Upper lobe of left lung (tissue), 6 donors: Measurements from ENCODE around the gene CUX1. TPM values are rescaled to one million over a fixed set of nuclear protein-coding genes. Genes with fewer than 3 reads are reported as not detected.
"Not testable (repeated sequence)": the region's sequence is repeated elsewhere in the genome, so short reads cannot be mapped to it uniquely, and the experiment has no call there.

Experiments
- ATAC-seq, 2 donors: fragments of 200-7000 bp; cut with Tn5 transposase; one replicate each; pipeline ENCODE4 v1.9.1; 2022; ENCODE audit warnings: mild to moderate bottlenecking in 2 of 2, moderate library complexity in 2 of 2; ENCODE audit not compliant: low FRiP score in 2 of 2
- DNase-seq, 2 donors: peaks; one replicate each; pipeline ENCODE4 v3.0.0-alpha.2; 2019 to 2020
- H3K27ac ChIP-seq, 4 donors: fragments of 200-600 bp; sonication (generic); one replicate each; pipeline ENCODE4 v1.5.1; 2016 to 2019
- H3K27me3 ChIP-seq, 4 donors: fragments of 200-600 bp; sonication (generic); one replicate each; pipeline ENCODE4 v1.5.1; 2017 to 2019
- H3K36me3 ChIP-seq, 4 donors: fragments of 200-600 bp; sonication (generic); one replicate each; pipeline ENCODE4 v1.5.1; 2016 to 2019
- H3K4me1 ChIP-seq, 4 donors: fragments of 200-600 bp; sonication (generic); one replicate each; pipeline ENCODE4 v1.5.1; 2018 to 2019
- H3K4me3 ChIP-seq, 4 donors: fragments of 200-600 bp; sonication (generic); one replicate each; pipeline ENCODE4 v1.5.1; 2017 to 2019; ENCODE audit warnings: mild to moderate bottlenecking in 2 of 4, moderate library complexity in 1 of 4
- H3K9me3 ChIP-seq, 4 donors: fragments of 200-600 bp; sonication (generic); one replicate each; pipeline ENCODE4 v1.5.1; 2018 to 2019
- EP300 ChIP-seq, 4 donors: sonication (generic); formaldehyde crosslinking; IDR thresholded peaks; one replicate each; pipeline ENCODE4 v1.5.1; 2017; ENCODE audit warnings: antibody characterized with exemption in 4 of 4, control low read depth in 2 of 4
- POLR2A ChIP-seq, 4 donors: fragments of 450-650 bp; IDR thresholded peaks; one replicate each; pipeline ENCODE4 v1.5.1; 2016 to 2017; ENCODE audit warnings: antibody characterized with exemption in 4 of 4, mild to moderate bottlenecking in 2 of 4
- POLR2AphosphoS5 ChIP-seq, 2 donors: sonication (generic); formaldehyde crosslinking; IDR thresholded peaks; one replicate each; pipeline ENCODE4 v1.5.1; 2017; ENCODE audit warnings: antibody characterized with exemption in 2 of 2
- WGBS, 2 donors: methylation state at CpG; one replicate each; pipeline ENCODE4 v1.1.5; 2017 to 2018; 5-methylcytosine and 5-hydroxymethylcytosine counted together
- total RNA-seq, 6 donors: library from RNA; depleted of rRNA in 4 of 6; stranded (reverse); fragments of >200 nt in 4 of 6; gene quantifications; one replicate each; pipeline versions ENCODE4 v1.1.0 to v1.2.1, GENCODE V29; 2016 to 2021
- TF ChIP-seq, protein P1 (sequence below), 6 experiments: fragments of 450-650 bp in 4 of 6; fragments of 200-600 bp in 2 of 6; sonication (generic) in 2 of 6; IDR thresholded peaks; one replicate each; pipeline ENCODE4 v1.5.1; 2016 to 2019; ENCODE audit warnings: antibody characterized with exemption in 6 of 6
- donor health status: DM: no; HTN: no; CAD: no; lungs with moderate emphysema.
- donor health status: DM: no; HTN: yes; CAD: no; lungs with severe emphysema.

Gene CUX1
- total RNA-seq, 6 donors from 2014 or later: 106 to 188 (median 115) TPM

- Histone ChIP-seq H3K27ac (peak overlapping the region in 2 of 4 donors; percentile 29 to 39), H3K4me1 (no peaks in the 10 kb centered on the region), H3K36me3 (no peaks in the 10 kb centered on the region), H3K27me3 (no peaks in the 10 kb centered on the region), H3K9me3 (peaks cover 0 to 8% (median 0%) of the 10 kb centered on the region in 4 donors), H3K4me3 (no peak overlapping the region)
- 54 to 72% methylated on average over 8 of the region's 8 CpGs for WGBS, 2 donors
- TF ChIP-seq EP300 (IDR thresholded peaks at IDR 0.05): no peak
- no peak for TF ChIP-seq POLR2A (IDR thresholded peaks at IDR 0.05)
- peak in 1 of 2 donors; percentile 88 for ATAC-seq
- peak in 1 of 2 donors; percentile 66 for DNase-seq
Observed at GRCh38 chr7:101848208-101848951, 31.0 kb downstream of the CUX1 start.

DNA sequence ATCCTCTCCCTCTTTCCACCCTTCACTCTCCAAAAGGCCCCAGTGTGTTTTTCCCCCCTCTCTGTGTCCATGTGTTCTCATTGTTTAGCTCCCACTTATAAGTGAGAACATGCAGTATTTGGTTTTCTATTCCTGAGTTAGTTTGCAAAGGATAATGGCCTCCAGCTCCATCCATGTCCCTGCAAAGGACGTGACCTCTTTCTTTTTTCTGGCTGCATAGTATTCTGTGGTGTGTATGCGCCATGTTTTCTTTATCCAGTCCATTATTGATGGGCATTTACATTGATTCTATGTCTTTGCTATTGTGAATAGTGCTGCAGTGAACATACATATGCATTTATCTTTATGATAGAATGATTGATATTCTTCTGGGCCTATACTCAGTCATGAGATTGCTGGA lies 31.9 kb downstream of the CUX1 start:
- not testable (repeated sequence) for H3K9me3 ChIP-seq, H3K36me3 ChIP-seq, H3K4me3 ChIP-seq, ATAC-seq, H3K4me1 ChIP-seq, DNase-seq, H3K27me3 ChIP-seq
- peak overlapping the region in 1 of 4 donors; percentile 29 for H3K27ac ChIP-seq
- 95 to 96% methylated on average over 2 of the region's 2 CpGs for WGBS, 2 donors

DNA sequence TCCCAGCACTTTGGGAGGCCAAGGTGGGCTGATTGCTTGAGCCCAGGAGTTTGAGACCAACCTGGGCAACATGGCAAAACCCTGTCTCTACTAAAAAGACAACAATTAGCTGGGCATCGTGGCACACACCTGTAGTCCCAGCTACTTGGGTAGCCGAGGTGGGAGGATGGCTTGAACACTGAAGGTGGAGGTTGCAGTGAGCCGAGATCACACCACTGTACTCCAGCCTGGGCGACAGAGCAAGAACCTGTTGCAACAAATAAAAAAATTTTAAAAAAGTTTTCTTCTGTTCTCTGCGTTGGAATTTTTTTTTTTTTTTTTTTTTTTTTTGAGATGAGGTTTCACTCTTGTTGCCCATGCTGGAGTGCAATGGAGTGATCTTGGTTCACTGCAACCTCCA lies 34.9 kb downstream of the CUX1 start:
- H3K9me3 ChIP-seq, H3K4me3 ChIP-seq, H3K36me3 ChIP-seq, ATAC-seq, H3K27ac ChIP-seq, DNase-seq, H3K27me3 ChIP-seq: not testable (repeated sequence)
- H3K4me1 ChIP-seq: peaks cover 14 to 28% (median 19%) of the 10 kb centered on the region in 4 donors
- 89 to 91% methylated on average over 5 of the region's 5 CpGs for WGBS, 2 donors

DNA sequence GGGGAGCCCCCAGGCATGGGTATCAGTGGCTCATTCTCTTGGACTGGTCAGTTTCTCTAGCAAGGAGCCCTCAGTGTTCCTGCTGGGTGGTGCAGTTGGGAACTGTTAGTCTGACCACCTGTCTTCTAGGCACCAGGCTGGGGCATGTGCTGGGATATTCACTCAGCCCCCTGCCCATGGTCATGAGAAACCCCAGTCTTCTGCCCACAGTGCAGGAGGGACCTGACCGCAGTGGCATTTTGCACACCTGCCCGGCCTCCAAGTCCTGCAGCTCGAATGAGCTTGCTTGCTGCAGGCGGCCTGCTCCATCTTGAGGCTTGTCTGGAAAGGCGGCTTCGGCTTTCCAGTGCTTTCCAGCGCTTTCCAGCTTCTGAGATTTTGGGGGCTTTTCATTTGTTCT lies 36.3 kb downstream of the CUX1 start:
- H3K4me3 ChIP-seq: no peak overlapping the region
- no peaks in the 10 kb centered on the region for H3K36me3 ChIP-seq
- 93 to 96% methylated on average over 7 of the region's 7 CpGs for WGBS, 2 donors
- DNase-seq: no peak
- TF ChIP-seq POLR2AphosphoS5 (IDR thresholded peaks at IDR 0.05) (no peak), EP300 (IDR thresholded peaks at IDR 0.05) (no peak), POLR2A (IDR thresholded peaks at IDR 0.05) (no peak)
- TF ChIP-seq, protein P1, sequence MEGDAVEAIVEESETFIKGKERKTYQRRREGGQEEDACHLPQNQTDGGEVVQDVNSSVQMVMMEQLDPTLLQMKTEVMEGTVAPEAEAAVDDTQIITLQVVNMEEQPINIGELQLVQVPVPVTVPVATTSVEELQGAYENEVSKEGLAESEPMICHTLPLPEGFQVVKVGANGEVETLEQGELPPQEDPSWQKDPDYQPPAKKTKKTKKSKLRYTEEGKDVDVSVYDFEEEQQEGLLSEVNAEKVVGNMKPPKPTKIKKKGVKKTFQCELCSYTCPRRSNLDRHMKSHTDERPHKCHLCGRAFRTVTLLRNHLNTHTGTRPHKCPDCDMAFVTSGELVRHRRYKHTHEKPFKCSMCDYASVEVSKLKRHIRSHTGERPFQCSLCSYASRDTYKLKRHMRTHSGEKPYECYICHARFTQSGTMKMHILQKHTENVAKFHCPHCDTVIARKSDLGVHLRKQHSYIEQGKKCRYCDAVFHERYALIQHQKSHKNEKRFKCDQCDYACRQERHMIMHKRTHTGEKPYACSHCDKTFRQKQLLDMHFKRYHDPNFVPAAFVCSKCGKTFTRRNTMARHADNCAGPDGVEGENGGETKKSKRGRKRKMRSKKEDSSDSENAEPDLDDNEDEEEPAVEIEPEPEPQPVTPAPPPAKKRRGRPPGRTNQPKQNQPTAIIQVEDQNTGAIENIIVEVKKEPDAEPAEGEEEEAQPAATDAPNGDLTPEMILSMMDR (IDR thresholded peaks at IDR 0.05): no peak
- no peaks in the 10 kb centered on the region for H3K9me3 ChIP-seq
- no peak for ATAC-seq
- no peak overlapping the region for H3K27ac ChIP-seq
- peaks cover 26 to 38% (median 29%) of the 10 kb centered on the region in 4 donors for H3K4me1 ChIP-seq
- no peaks in the 10 kb centered on the region for H3K27me3 ChIP-seq

GRCh38 chr7:101854084-101854865 lies 36.8 kb downstream of the CUX1 start:
- Histone ChIP-seq H3K27ac (no peak overlapping the region), H3K27me3 (no peaks in the 10 kb centered on the region), H3K36me3 (no peaks in the 10 kb centered on the region), H3K4me3 (no peak overlapping the region), H3K4me1 (peaks cover 26 to 44% (median 34%) of the 10 kb centered on the region in 4 donors), H3K9me3 (no peaks in the 10 kb centered on the region)
- TF ChIP-seq EP300 (IDR thresholded peaks at IDR 0.05) (no peak), POLR2A (IDR thresholded peaks at IDR 0.05) (no peak), POLR2AphosphoS5 (IDR thresholded peaks at IDR 0.05) (no peak)
- TF ChIP-seq, protein P1 (IDR thresholded peaks at IDR 0.05): no peak
- WGBS, 2 donors: 94 to 95% methylated on average over 10 of the region's 10 CpGs
- no peak for ATAC-seq
- DNase-seq: no peak

- peak overlapping the region in 3 of 4 donors; percentile 31 to 48 (median 47) for H3K4me3 ChIP-seq
- H3K27me3 ChIP-seq: no peaks in the 10 kb centered on the region
- H3K27ac ChIP-seq: peak overlapping the region; percentile 90 to 93 (median 90)
- no peaks in the 10 kb centered on the region for H3K36me3 ChIP-seq
- peaks cover 40 to 59% (median 47%) of the 10 kb centered on the region in 4 donors for H3K4me1 ChIP-seq
- 3 to 10% methylated on average over 31 to 33 of the region's 33 CpGs for WGBS, 2 donors
- no peak for TF ChIP-seq EP300 (IDR thresholded peaks at IDR 0.05)
- TF ChIP-seq, protein P1 (IDR thresholded peaks at IDR 0.05): peak; percentile 50 to 87 (median 78)
- peak in 2 of 4 donors; percentile 26 to 50 for TF ChIP-seq POLR2A (IDR thresholded peaks at IDR 0.05)
- peak; percentile 64 to 68 for TF ChIP-seq POLR2AphosphoS5 (IDR thresholded peaks at IDR 0.05)
- peak; percentile 93 to 97 for ATAC-seq
- peak; percentile 96 to 98 for DNase-seq
- H3K9me3 ChIP-seq: no peaks in the 10 kb centered on the region
Observed at GRCh38 chr7:101856473-101857357, 39.3 kb downstream of the CUX1 start.
